GM19324 (cell line): ENCODE data around the gene PLXNA4.

Source experiments
- ATAC-seq: cut with Tn5 transposase; IDR thresholded peaks from one replicate; pipeline ENCODE4 v1.9.1; 2021; ENCODE audit warnings: mild to moderate bottlenecking, moderate library complexity; ENCODE audit not compliant: unreplicated experiment, low FRiP score

The PLXNA4 gene

GRCh38 chr7:132296820-132297219, 279.4 kb downstream of the PLXNA4 start:
- ATAC-seq: no peak

- no peak for ATAC-seq
Measured at GRCh38 chr7:132295175-132295574, 281.1 kb downstream of the PLXNA4 start.

GRCh38 chr7:132292803-132293202, 283.5 kb downstream of the PLXNA4 start:
- ATAC-seq: no peak

GRCh38 chr7:132291481-132291880, 284.8 kb downstream of the PLXNA4 start:
- no peak for ATAC-seq

GRCh38 chr7:132290021-132290420, 286.2 kb downstream of the PLXNA4 start:
- no peak for ATAC-seq

- no peak for ATAC-seq
Measured at GRCh38 chr7:132286836-132287235, 289.4 kb downstream of the PLXNA4 start.

GRCh38 chr7:132280335-132280734, 295.9 kb downstream of the PLXNA4 start:
- no peak for ATAC-seq

- ATAC-seq: no peak
Measured at GRCh38 chr7:132279718-132280117, 296.6 kb downstream of the PLXNA4 start.

GRCh38 chr7:132276976-132277725, 299.1 kb downstream of the PLXNA4 start:
- ATAC-seq: no peak

- no peak for ATAC-seq
Measured at GRCh38 chr7:132276234-132276630, 300.0 kb downstream of the PLXNA4 start.

GRCh38 chr7:132275416-132276233, 300.6 kb downstream of the PLXNA4 start:
- ATAC-seq: no peak

GRCh38 chr7:132272763-132273371, 303.4 kb downstream of the PLXNA4 start:
- ATAC-seq: no peak

GRCh38 chr7:132270517-132270916, 305.8 kb downstream of the PLXNA4 start:
- ATAC-seq: no peak

GRCh38 chr7:132269718-132270117, 306.6 kb downstream of the PLXNA4 start:
- ATAC-seq: no peak

GRCh38 chr7:132263151-132263550, 313.1 kb downstream of the PLXNA4 start:
- ATAC-seq: no peak

- ATAC-seq: no peak
Measured at GRCh38 chr7:132262160-132262470, 314.2 kb downstream of the PLXNA4 start.

GRCh38 chr7:132261327-132262159, 314.7 kb downstream of the PLXNA4 start:
- ATAC-seq: no peak

- ATAC-seq: no peak
Measured at GRCh38 chr7:132258231-132258630, 318.0 kb downstream of the PLXNA4 start.

- no peak for ATAC-seq
Measured at GRCh38 chr7:132257253-132257652, 319.0 kb downstream of the PLXNA4 start.

GRCh38 chr7:132256721-132257212, 319.5 kb downstream of the PLXNA4 start:
- no peak for ATAC-seq
